A549 (cell line): Measurements from ENCODE around the gene PSG4.
"Not testable (repeated sequence)": the region's sequence is repeated elsewhere in the genome, so short reads cannot be mapped to it uniquely, and the experiment has no call there.

Source experiments
- BHLHE40 ChIP-seq: IDR thresholded peaks from 2 replicates; pipeline ENCODE4 v1.6.1; 2012; ENCODE audit warnings: low read depth, low read length, inconsistent platforms
- CEBPB ChIP-seq, 2 experiments: fragments of >200 bp in 1 of 2; sonication (Bioruptor Twin) in 1 of 2; formaldehyde crosslinking in 1 of 2; IDR thresholded peaks; 2 replicates each; pipeline ENCODE4 v1.6.1; 2012 to 2016
- NPAS2 ChIP-seq: fragments of 250-450 bp; sonication (Bioruptor Pico); IDR thresholded peaks from 2 replicates; pipeline ENCODE4 v1.8.0; 2022; ENCODE audit warnings: mild to moderate bottlenecking, moderate library complexity, borderline replicate concordance
- POLR2A ChIP-seq: IDR thresholded peaks from 2 replicates; pipeline ENCODE4 v1.6.1; 2012; ENCODE audit warnings: mild to moderate bottlenecking, low read length
- RAD21 ChIP-seq, 2 experiments: fragments of >200 bp in 1 of 2; sonication (Bioruptor Twin) in 1 of 2; formaldehyde crosslinking in 1 of 2; IDR thresholded peaks in 1 of 2; conservative IDR thresholded peaks in 1 of 2; 2 replicates in 1 of 2; 3 replicates in 1 of 2; pipeline ENCODE4 v1.6.1; 2012 to 2018; ENCODE audit warnings: inconsistent platforms in 1 of 2
- SREBF2 ChIP-seq: fragments of 450-650 bp; IDR thresholded peaks from 2 replicates; pipeline ENCODE4 v1.6.1; 2014; ENCODE audit warnings: mild to moderate bottlenecking, moderate library complexity
- TP53 ChIP-seq: fragments of 250-450 bp; sonication (Bioruptor Pico); IDR thresholded peaks from 2 replicates; pipeline ENCODE4 v1.5.0; 2021; ENCODE audit warnings: mild to moderate bottlenecking, moderate library complexity
- TF ChIP-seq, protein P1 (sequence below): fragments of >200 bp; sonication (Bioruptor Twin); formaldehyde crosslinking; IDR thresholded peaks from 3 replicates; pipeline ENCODE4 v1.5.1; 2016
- TF ChIP-seq, protein P2 (sequence below): IDR thresholded peaks from 2 replicates; pipeline ENCODE4 v1.6.1; 2012
- TF ChIP-seq, protein P3 (sequence below): fragments of >200 bp; sonication (Bioruptor Twin); formaldehyde crosslinking; IDR thresholded peaks from 3 replicates; pipeline ENCODE4 v1.6.1; 2016
- TF ChIP-seq, protein P4 (sequence below): fragments of 150-350 bp; IDR thresholded peaks from 2 replicates; pipeline ENCODE4 v1.6.1; 2014; ENCODE audit warnings: low read depth, mild to moderate bottlenecking, low read length
- TF ChIP-seq, protein P5 (sequence below): IDR thresholded peaks from 2 replicates; pipeline ENCODE4 v1.6.1; 2012; ENCODE audit warnings: low read depth, borderline replicate concordance

DNA sequence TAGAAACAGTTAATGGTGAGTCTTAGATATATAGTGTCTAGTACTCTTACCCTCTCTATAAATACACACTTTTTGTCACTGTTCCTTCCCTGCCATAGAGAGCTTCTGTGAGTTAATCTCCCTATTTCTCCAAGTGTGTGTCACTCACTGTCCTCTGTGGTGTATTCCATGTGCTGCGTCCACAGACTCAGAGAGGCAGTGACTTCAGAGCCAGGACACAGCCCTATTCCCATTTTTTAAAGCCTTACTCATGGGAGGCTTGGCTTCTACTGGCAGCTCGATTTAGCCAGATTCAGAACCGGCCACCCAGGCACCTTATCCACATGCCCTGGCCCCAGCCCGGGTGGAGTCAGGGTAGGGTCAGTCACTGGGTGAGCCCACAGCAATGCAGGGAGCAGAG, 13.7 kb upstream of the PSG4 start:
- TF ChIP-seq, protein P1, sequence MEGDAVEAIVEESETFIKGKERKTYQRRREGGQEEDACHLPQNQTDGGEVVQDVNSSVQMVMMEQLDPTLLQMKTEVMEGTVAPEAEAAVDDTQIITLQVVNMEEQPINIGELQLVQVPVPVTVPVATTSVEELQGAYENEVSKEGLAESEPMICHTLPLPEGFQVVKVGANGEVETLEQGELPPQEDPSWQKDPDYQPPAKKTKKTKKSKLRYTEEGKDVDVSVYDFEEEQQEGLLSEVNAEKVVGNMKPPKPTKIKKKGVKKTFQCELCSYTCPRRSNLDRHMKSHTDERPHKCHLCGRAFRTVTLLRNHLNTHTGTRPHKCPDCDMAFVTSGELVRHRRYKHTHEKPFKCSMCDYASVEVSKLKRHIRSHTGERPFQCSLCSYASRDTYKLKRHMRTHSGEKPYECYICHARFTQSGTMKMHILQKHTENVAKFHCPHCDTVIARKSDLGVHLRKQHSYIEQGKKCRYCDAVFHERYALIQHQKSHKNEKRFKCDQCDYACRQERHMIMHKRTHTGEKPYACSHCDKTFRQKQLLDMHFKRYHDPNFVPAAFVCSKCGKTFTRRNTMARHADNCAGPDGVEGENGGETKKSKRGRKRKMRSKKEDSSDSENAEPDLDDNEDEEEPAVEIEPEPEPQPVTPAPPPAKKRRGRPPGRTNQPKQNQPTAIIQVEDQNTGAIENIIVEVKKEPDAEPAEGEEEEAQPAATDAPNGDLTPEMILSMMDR: not testable (repeated sequence)
- TF ChIP-seq, protein P2, sequence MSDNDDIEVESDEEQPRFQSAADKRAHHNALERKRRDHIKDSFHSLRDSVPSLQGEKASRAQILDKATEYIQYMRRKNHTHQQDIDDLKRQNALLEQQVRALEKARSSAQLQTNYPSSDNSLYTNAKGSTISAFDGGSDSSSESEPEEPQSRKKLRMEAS: not testable (repeated sequence)
- not testable (repeated sequence) for TF ChIP-seq RAD21 (conservative IDR thresholded peaks at IDR 0.05 in 1 of 2, IDR thresholded peaks at IDR 0.05 in 1 of 2); NPAS2 (CRISPR knock-in tag); SREBF2; CEBPB (IDR thresholded peaks at IDR 0.05); BHLHE40; TP53 (CRISPR knock-in tag); POLR2A
- TF ChIP-seq, protein P3, sequence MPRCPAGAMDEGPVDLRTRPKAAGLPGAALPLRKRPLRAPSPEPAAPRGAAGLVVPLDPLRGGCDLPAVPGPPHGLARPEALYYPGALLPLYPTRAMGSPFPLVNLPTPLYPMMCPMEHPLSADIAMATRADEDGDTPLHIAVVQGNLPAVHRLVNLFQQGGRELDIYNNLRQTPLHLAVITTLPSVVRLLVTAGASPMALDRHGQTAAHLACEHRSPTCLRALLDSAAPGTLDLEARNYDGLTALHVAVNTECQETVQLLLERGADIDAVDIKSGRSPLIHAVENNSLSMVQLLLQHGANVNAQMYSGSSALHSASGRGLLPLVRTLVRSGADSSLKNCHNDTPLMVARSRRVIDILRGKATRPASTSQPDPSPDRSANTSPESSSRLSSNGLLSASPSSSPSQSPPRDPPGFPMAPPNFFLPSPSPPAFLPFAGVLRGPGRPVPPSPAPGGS: not testable (repeated sequence)
- TF ChIP-seq, protein P4, sequence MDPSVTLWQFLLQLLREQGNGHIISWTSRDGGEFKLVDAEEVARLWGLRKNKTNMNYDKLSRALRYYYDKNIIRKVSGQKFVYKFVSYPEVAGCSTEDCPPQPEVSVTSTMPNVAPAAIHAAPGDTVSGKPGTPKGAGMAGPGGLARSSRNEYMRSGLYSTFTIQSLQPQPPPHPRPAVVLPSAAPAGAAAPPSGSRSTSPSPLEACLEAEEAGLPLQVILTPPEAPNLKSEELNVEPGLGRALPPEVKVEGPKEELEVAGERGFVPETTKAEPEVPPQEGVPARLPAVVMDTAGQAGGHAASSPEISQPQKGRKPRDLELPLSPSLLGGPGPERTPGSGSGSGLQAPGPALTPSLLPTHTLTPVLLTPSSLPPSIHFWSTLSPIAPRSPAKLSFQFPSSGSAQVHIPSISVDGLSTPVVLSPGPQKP: not testable (repeated sequence)
- TF ChIP-seq, protein P5, sequence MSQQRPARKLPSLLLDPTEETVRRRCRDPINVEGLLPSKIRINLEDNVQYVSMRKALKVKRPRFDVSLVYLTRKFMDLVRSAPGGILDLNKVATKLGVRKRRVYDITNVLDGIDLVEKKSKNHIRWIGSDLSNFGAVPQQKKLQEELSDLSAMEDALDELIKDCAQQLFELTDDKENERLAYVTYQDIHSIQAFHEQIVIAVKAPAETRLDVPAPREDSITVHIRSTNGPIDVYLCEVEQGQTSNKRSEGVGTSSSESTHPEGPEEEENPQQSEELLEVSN: not testable (repeated sequence)
